Natural killer cell (primary cell): Measurements from ENCODE around the gene CPHXL. TPM values are rescaled to one million over a fixed set of nuclear protein-coding genes. Genes with fewer than 3 reads are reported as not detected.

Experiments used
- ATAC-seq, 3 donors: fragments of 150-1000 bp in 2 of 3; fragments of 200-7000 bp in 1 of 3; cut with Tn5 transposase; 1 replicate in 1 of 3; 2 replicates in 2 of 3; pipeline ENCODE4 v1.10.0; 2021; ENCODE audit warnings: mild to moderate bottlenecking in 2 of 3, moderate library complexity in 2 of 3
- DNase-seq, 2 donors: peaks; one replicate each; pipeline versions ENCODE4 v3.0.0 to v3.0.0-alpha.2; 2013 to 2021; ENCODE audit warnings: mixed read lengths in 1 of 2
- H3K27ac ChIP-seq: one replicate; pipeline ENCODE4 v1.5.1; 2013; ENCODE audit warnings: mild to moderate bottlenecking, low read length
- H3K27me3 ChIP-seq: one replicate; pipeline ENCODE4 v1.6.1; 2013; ENCODE audit warnings: low read length; ENCODE audit not compliant: control insufficient read depth, insufficient read depth
- H3K36me3 ChIP-seq: one replicate; pipeline ENCODE4 v1.6.1; 2013; ENCODE audit warnings: low read length; ENCODE audit not compliant: control insufficient read depth, insufficient read depth
- H3K4me1 ChIP-seq: one replicate; pipeline ENCODE4 v1.6.1; 2013; ENCODE audit warnings: low read length; ENCODE audit not compliant: control insufficient read depth, insufficient read depth
- H3K4me3 ChIP-seq: one replicate; pipeline ENCODE4 v1.5.1; 2013; ENCODE audit warnings: low read length
- H3K9me3 ChIP-seq: one replicate; pipeline ENCODE4 v1.6.1; 2013; ENCODE audit warnings: low read length; ENCODE audit not compliant: control insufficient read depth, insufficient read depth
- H3K27ac Mint-ChIP-seq, 2 donors: one replicate each; pipeline ENCODE4 v1.8.0; 2022; ENCODE audit warnings: mild to moderate bottlenecking in 2 of 2, mixed read lengths in 2 of 2, moderate library complexity in 1 of 2
- H3K27me3 Mint-ChIP-seq, 2 donors: one replicate each; pipeline ENCODE4 v1.8.0; 2022; ENCODE audit warnings: low read depth in 2 of 2, mixed read lengths in 2 of 2
- H3K36me3 Mint-ChIP-seq: one replicate; pipeline ENCODE4 v1.8.0; 2022; ENCODE audit warnings: mixed read lengths
- H3K4me1 Mint-ChIP-seq, 2 donors: one replicate each; pipeline ENCODE4 v1.8.0; 2022; ENCODE audit warnings: mixed read lengths in 2 of 2
- H3K4me3 Mint-ChIP-seq: one replicate; pipeline ENCODE4 v1.8.0; 2022; ENCODE audit warnings: mild to moderate bottlenecking, moderate library complexity, mixed read lengths
- H3K9me3 Mint-ChIP-seq, 2 donors: one replicate each; pipeline ENCODE4 v1.8.0; 2022; ENCODE audit warnings: mixed read lengths in 2 of 2
- CTCF ChIP-seq: fragments of 200-600 bp; IDR thresholded peaks from one replicate; pipeline ENCODE4 v1.8.0; 2022; ENCODE audit warnings: antibody characterized with exemption
- WGBS: methylation state at CpG from one replicate; pipeline ENCODE4 v1.1.7; 2013; ENCODE audit warnings: missing lambda C conversion rate; ENCODE audit not compliant: insufficient coverage; 5-methylcytosine and 5-hydroxymethylcytosine counted together
- intact Hi-C: fragments of 100-400 bp; cut with micrococcal nuclease; formaldehyde crosslinking; loops from one replicate; pipeline ENCODE4 v1.14.2; 2022
- total RNA-seq, 4 donors: library from RNA; stranded (reverse); fragments of 120-200 nt in 1 of 4; gene quantifications; one replicate each; pipeline versions ENCODE4 v1.2.3 to v1.2.4, GENCODE V29; 2013 to 2022

Gene CPHXL
- total RNA-seq, 3 donors from 2014 or later (not counting 1 experiment from before 2014, with no cell fraction given): not detected

GRCh38 chr16:75758215-75758614 is 31.9 kb upstream of the CPHXL start:
- Histone ChIP-seq H3K27me3 (no peaks in the 10 kb centered on the region), H3K27ac (no peak overlapping the region), H3K36me3 (no peaks in the 10 kb centered on the region), H3K4me1 (no peaks in the 10 kb centered on the region), H3K9me3 (no peaks in the 10 kb centered on the region), H3K4me3 (no peak overlapping the region)
- Mint-ChIP-seq H3K27ac (no peak overlapping the region), H3K4me1 (peaks cover 0 to 4% of the 10 kb centered on the region in 2 donors), H3K27me3 (peaks cover 3 to 9% of the 10 kb centered on the region in 2 donors), H3K36me3 (no peaks in the 10 kb centered on the region), H3K4me3 (no peak overlapping the region), H3K9me3 (no peaks in the 10 kb centered on the region)
- intact Hi-C loops: no loop called here
- no peak for TF ChIP-seq CTCF
- WGBS: 45% methylated on average over 1 of the region's 1 CpG
- ATAC-seq (no peak), DNase-seq (no peak)

- no peak overlapping the region for H3K4me3 Mint-ChIP-seq
- WGBS: 88% methylated on average over 5 of the region's 5 CpGs
- no peak overlapping the region for H3K4me3 ChIP-seq
- H3K4me1 ChIP-seq: no peaks in the 10 kb centered on the region
- no peaks in the 10 kb centered on the region for H3K36me3 Mint-ChIP-seq
- ATAC-seq (no peak), DNase-seq (no peak)
- no peak for TF ChIP-seq CTCF
- no peaks in the 10 kb centered on the region for H3K9me3 Mint-ChIP-seq
- no peaks in the 10 kb centered on the region for H3K9me3 ChIP-seq
- H3K27ac Mint-ChIP-seq: no peak overlapping the region
- intact Hi-C loops: no loop called here
- peaks cover 2 to 6% of the 10 kb centered on the region in 2 donors for H3K27me3 Mint-ChIP-seq
- no peaks in the 10 kb centered on the region for H3K36me3 ChIP-seq
- H3K27me3 ChIP-seq: no peaks in the 10 kb centered on the region
- no peak overlapping the region for H3K27ac ChIP-seq
- H3K4me1 Mint-ChIP-seq: peaks cover 0 to 4% of the 10 kb centered on the region in 2 donors
Observed at GRCh38 chr16:75754141-75754540, 27.9 kb upstream of the CPHXL start.

- Histone ChIP-seq H3K36me3 (no peaks in the 10 kb centered on the region), H3K4me1 (no peaks in the 10 kb centered on the region), H3K9me3 (no peaks in the 10 kb centered on the region), H3K27me3 (no peaks in the 10 kb centered on the region), H3K27ac (no peak overlapping the region), H3K4me3 (no peak overlapping the region)
- WGBS: 81% methylated on average over 3 of the region's 3 CpGs
- Mint-ChIP-seq H3K4me3 (no peak overlapping the region), H3K36me3 (no peaks in the 10 kb centered on the region), H3K9me3 (no peaks in the 10 kb centered on the region), H3K4me1 (no peaks in the 10 kb centered on the region), H3K27ac (no peak overlapping the region), H3K27me3 (peaks cover 9 to 27% of the 10 kb centered on the region in 2 donors)
- TF ChIP-seq CTCF: no peak
- ATAC-seq: no peak
- intact Hi-C loops: no loop called here
- DNase-seq: no peak
Observed at GRCh38 chr16:75750528-75750927, 24.2 kb upstream of the CPHXL start.

- 89% methylated on average over 1 of the region's 3 CpGs for WGBS
- Mint-ChIP-seq H3K27me3 (peaks cover 13 to 27% of the 10 kb centered on the region in 2 donors), H3K9me3 (peaks cover 2% of the 10 kb centered on the region in 2 donors), H3K36me3 (no peaks in the 10 kb centered on the region), H3K4me1 (no peaks in the 10 kb centered on the region), H3K4me3 (no peak overlapping the region), H3K27ac (no peak overlapping the region)
- Histone ChIP-seq H3K27ac (no peak overlapping the region), H3K4me3 (no peak overlapping the region), H3K9me3 (no peaks in the 10 kb centered on the region), H3K36me3 (no peaks in the 10 kb centered on the region), H3K27me3 (no peaks in the 10 kb centered on the region), H3K4me1 (no peaks in the 10 kb centered on the region)
- intact Hi-C loops: no loop called here
- TF ChIP-seq CTCF: no peak
- no peak for ATAC-seq
- DNase-seq: no peak
Observed at GRCh38 chr16:75746359-75746758, 20.1 kb upstream of the CPHXL start.
